ENCODE data around the gene EYA2. TPM values are rescaled to one million over a fixed set of nuclear protein-coding genes. Genes with fewer than 3 reads are reported as not detected.
A peak's percentile ranks its signal among the peaks of the same experiment; 100 is the strongest.

Gene EYA2
- polyA plus RNA-seq, 1 experiment, result 4.0 TPM

DNA sequence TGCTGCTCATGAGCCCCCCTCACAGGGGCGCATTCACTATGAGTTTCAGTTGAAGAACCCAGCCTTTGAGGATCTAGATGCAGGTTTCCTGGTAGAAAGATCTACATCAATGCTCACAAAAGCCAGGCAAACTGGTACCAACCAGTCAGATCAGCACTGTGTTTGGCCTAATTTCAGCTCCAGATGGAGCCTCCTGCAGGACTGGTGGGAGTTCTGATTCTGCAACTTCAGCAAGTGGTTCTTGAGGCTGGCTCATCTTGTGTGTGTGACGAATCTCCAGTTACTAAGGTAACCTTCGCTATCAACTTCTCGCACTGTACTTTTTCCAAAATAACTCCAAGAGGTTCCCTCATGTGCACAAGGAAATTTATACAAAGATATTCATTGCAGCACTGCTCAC, 343.1 kb downstream of the EYA2 start:
- DNase-seq (ENCODE audit: low read depth, low spot score), result no peak
- TF ChIP-seq, protein P1, sequence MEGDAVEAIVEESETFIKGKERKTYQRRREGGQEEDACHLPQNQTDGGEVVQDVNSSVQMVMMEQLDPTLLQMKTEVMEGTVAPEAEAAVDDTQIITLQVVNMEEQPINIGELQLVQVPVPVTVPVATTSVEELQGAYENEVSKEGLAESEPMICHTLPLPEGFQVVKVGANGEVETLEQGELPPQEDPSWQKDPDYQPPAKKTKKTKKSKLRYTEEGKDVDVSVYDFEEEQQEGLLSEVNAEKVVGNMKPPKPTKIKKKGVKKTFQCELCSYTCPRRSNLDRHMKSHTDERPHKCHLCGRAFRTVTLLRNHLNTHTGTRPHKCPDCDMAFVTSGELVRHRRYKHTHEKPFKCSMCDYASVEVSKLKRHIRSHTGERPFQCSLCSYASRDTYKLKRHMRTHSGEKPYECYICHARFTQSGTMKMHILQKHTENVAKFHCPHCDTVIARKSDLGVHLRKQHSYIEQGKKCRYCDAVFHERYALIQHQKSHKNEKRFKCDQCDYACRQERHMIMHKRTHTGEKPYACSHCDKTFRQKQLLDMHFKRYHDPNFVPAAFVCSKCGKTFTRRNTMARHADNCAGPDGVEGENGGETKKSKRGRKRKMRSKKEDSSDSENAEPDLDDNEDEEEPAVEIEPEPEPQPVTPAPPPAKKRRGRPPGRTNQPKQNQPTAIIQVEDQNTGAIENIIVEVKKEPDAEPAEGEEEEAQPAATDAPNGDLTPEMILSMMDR (IDR thresholded peaks at IDR 0.05; ENCODE audit: low read depth, low read length), result no peak

More for the DNA sequence above, 343.1 kb downstream of the EYA2 start:
- POLR2A ChIA-PET, result no interaction called here
- peaks cover 7% of the 10 kb centered on the region; the same call in 1 of the 2 replicates for H3K9me3 ChIP-seq (ENCODE audit: control insufficient read depth, insufficient read depth, low read length)
- no peak overlapping the region for H3K4me3 ChIP-seq (ENCODE audit: low read depth, low read length)
- CTCF ChIA-PET, result interaction anchor here (1.0 kb wide), 1 partner anchor 35 kb away, joined by 3 read pairs; no protein-coding TSS in a partner anchor
- no peak overlapping the region for H3K27ac ChIP-seq (ENCODE audit: low read depth, low read length)
- no peaks in the 10 kb centered on the region for H3K27me3 ChIP-seq (ENCODE audit: control insufficient read depth, insufficient read depth, low read length)

Small RNAs within 50 kb of the gene (small RNA-seq; reads per million reads assigned to genes)
- 9.7 reads per million, percentile 70 among the genes with 10 or more reads in this experiment for gene MIR3616 (ENCODE audit: insufficient read length, low read depth)

Other genes with a start within 250 kb of the EYA2 start
- gene SLC13A3, start 243.4 kb upstream of the EYA2 start, polyA plus RNA-seq (2011; rRNA removed), result 2.4 and 3.8 TPM in 2 replicates
- 13.3 and 14.3 TPM in 2 replicates for gene TP53RK, start 205.4 kb upstream of the EYA2 start, polyA plus RNA-seq (2011; rRNA removed)
- 35.5 and 36.9 TPM in 2 replicates for gene SLC2A10, start 185.2 kb upstream of the EYA2 start, polyA plus RNA-seq (2011; rRNA removed)